CD4-positive, CD25-positive, alpha-beta regulatory T cell (primary cell): ENCODE results near the gene CCDC178. TPM values are rescaled to one million over a fixed set of nuclear protein-coding genes. Genes with fewer than 3 reads are reported as not detected.

Source experiments
- ATAC-seq, 2 donors: fragments of 150-1000 bp; cut with Tn5 transposase; one replicate each; pipeline ENCODE4 v1.10.0; 2021; ENCODE audit warnings: low read depth in 2 of 2, moderate number of reproducible peaks in 2 of 2, moderate library complexity in 1 of 2
- DNase-seq, 3 donors: peaks; one replicate each; pipeline versions ENCODE4 v3.0.0 to v3.0.0-alpha.2; 2012 to 2022; ENCODE audit warnings: mixed read lengths in 1 of 3
- H3K27ac ChIP-seq: one replicate; pipeline ENCODE4 v1.7.0; 2013; ENCODE audit warnings: mild to moderate bottlenecking, low read length; ENCODE audit not compliant: insufficient read depth, poor library complexity, severe bottlenecking
- H3K27me3 ChIP-seq: one replicate; pipeline ENCODE4 v1.7.0; 2013; ENCODE audit warnings: low read length; ENCODE audit not compliant: control insufficient read depth, insufficient read depth
- H3K36me3 ChIP-seq: one replicate; pipeline ENCODE4 v1.7.0; 2013; ENCODE audit warnings: mild to moderate bottlenecking, low read length, moderate library complexity; ENCODE audit not compliant: control insufficient read depth, insufficient read depth
- H3K4me1 ChIP-seq: 2 replicates; pipeline ENCODE4 v1.7.0; 2013; ENCODE audit warnings: mild to moderate bottlenecking, low read length; ENCODE audit not compliant: insufficient read depth, control insufficient read depth, poor library complexity, severe bottlenecking
- H3K4me3 ChIP-seq: one replicate; pipeline ENCODE4 v1.7.0; 2013; ENCODE audit warnings: low read depth, mild to moderate bottlenecking, low read length, moderate library complexity
- H3K9me3 ChIP-seq, 2 experiments: 1 replicate in 1 of 2; 2 replicates in 1 of 2; pipeline ENCODE4 v1.7.0; 2013; ENCODE audit warnings: low read length in 2 of 2, mild to moderate bottlenecking in 1 of 2, moderate library complexity in 1 of 2; ENCODE audit not compliant: control insufficient read depth in 2 of 2
- H3K27ac Mint-ChIP-seq, 3 donors: one replicate each; pipeline ENCODE4 v1.8.0; 2020 to 2022; ENCODE audit warnings: mild to moderate bottlenecking in 3 of 3, mixed read lengths in 3 of 3, moderate library complexity in 2 of 3
- H3K27me3 Mint-ChIP-seq: one replicate; pipeline ENCODE4 v1.8.0; 2022; ENCODE audit warnings: mild to moderate bottlenecking, mixed read lengths
- H3K36me3 Mint-ChIP-seq: one replicate; pipeline ENCODE4 v1.8.0; 2020; ENCODE audit warnings: mixed read lengths
- H3K4me1 Mint-ChIP-seq, 4 donors: one replicate each; pipeline ENCODE4 v1.8.0; 2020 to 2022; ENCODE audit warnings: mixed read lengths in 4 of 4, mild to moderate bottlenecking in 1 of 4
- H3K4me3 Mint-ChIP-seq, 4 donors: one replicate each; pipeline ENCODE4 v1.8.0; 2020 to 2022; ENCODE audit warnings: mild to moderate bottlenecking in 4 of 4, mixed read lengths in 4 of 4, moderate library complexity in 3 of 4
- H3K9me3 Mint-ChIP-seq, 7 donors: one replicate each; pipeline ENCODE4 v1.8.0; 2020 to 2022; ENCODE audit warnings: mixed read lengths in 7 of 7, mild to moderate bottlenecking in 3 of 7, moderate library complexity in 2 of 7
- polyA plus RNA-seq, 4 donors: library from polyadenylated mRNA; unstranded; fragments of 300-500 nt; fragmentation: Illumina TruSeq; gene quantifications; one replicate each; pipeline ENCODE4 v1.2.3, GENCODE V29; 2021
- total RNA-seq: library from RNA; stranded (reverse); gene quantifications from one replicate; pipeline ENCODE4 v1.2.3, GENCODE V29; 2022

The CCDC178 gene
- total and polyA plus RNA-seq, 5 donors from 2014 or later = not detected

- H3K36me3 ChIP-seq = no peaks in the 10 kb centered on the region
- no peak for DNase-seq
- no peaks in the 10 kb centered on the region for H3K36me3 Mint-ChIP-seq
- no peaks in the 10 kb centered on the region for H3K4me1 Mint-ChIP-seq
- H3K4me1 ChIP-seq = no peaks in the 10 kb centered on the region
- H3K9me3 Mint-ChIP-seq = peaks cover 0 to 23% (median 3%) of the 10 kb centered on the region in 7 donors
- no peaks in the 10 kb centered on the region for H3K27me3 ChIP-seq
- H3K4me3 Mint-ChIP-seq = no peak overlapping the region
- no peak for ATAC-seq
- H3K27ac ChIP-seq = no peak overlapping the region
- peaks cover 0 to 2% of the 10 kb centered on the region in 2 experiments for H3K9me3 ChIP-seq
- H3K4me3 ChIP-seq = no peak overlapping the region
- H3K27me3 Mint-ChIP-seq = no peaks in the 10 kb centered on the region
- H3K27ac Mint-ChIP-seq = no peak overlapping the region
Observed at GRCh38 chr18:33114749-33115148, 325.8 kb downstream of the CCDC178 start.

GRCh38 chr18:33113416-33113815 is 327.1 kb downstream of the CCDC178 start:
- no peak overlapping the region for H3K27ac Mint-ChIP-seq
- H3K4me1 Mint-ChIP-seq = no peaks in the 10 kb centered on the region

GRCh38 chr18:33107511-33107910 is 333.0 kb downstream of the CCDC178 start:
- ATAC-seq (no peak), DNase-seq (no peak)
- Histone ChIP-seq H3K4me1 (no peaks in the 10 kb centered on the region), H3K27ac (no peak overlapping the region), H3K27me3 (no peaks in the 10 kb centered on the region), H3K4me3 (no peak overlapping the region), H3K9me3 (no peaks in the 10 kb centered on the region), H3K36me3 (no peaks in the 10 kb centered on the region)
- no peaks in the 10 kb centered on the region for H3K36me3 Mint-ChIP-seq
- H3K4me1 Mint-ChIP-seq = no peaks in the 10 kb centered on the region
- peaks cover 0 to 4% (median 1%) of the 10 kb centered on the region in 7 donors for H3K9me3 Mint-ChIP-seq
- H3K27ac Mint-ChIP-seq = no peak overlapping the region
- no peak overlapping the region for H3K4me3 Mint-ChIP-seq
- no peaks in the 10 kb centered on the region for H3K27me3 Mint-ChIP-seq

More at GRCh38 chr18:33113416-33113815, 327.1 kb downstream of the CCDC178 start:
- Histone ChIP-seq H3K4me3 (no peak overlapping the region), H3K4me1 (no peaks in the 10 kb centered on the region), H3K27ac (no peak overlapping the region), H3K9me3 (peaks cover 0 to 2% of the 10 kb centered on the region in 2 experiments), H3K36me3 (no peaks in the 10 kb centered on the region), H3K27me3 (no peaks in the 10 kb centered on the region)
- Mint-ChIP-seq H3K36me3 (no peaks in the 10 kb centered on the region), H3K9me3 (peaks cover 0 to 22% (median 4%) of the 10 kb centered on the region in 7 donors), H3K27me3 (no peaks in the 10 kb centered on the region), H3K4me3 (no peak overlapping the region)
- no peak for DNase-seq
- ATAC-seq = no peak

GRCh38 chr18:33101316-33101715 is 339.2 kb downstream of the CCDC178 start:
- Histone ChIP-seq H3K36me3 (no peaks in the 10 kb centered on the region), H3K27ac (no peak overlapping the region), H3K9me3 (no peaks in the 10 kb centered on the region), H3K4me3 (no peak overlapping the region), H3K4me1 (no peaks in the 10 kb centered on the region), H3K27me3 (no peaks in the 10 kb centered on the region)
- Mint-ChIP-seq H3K27ac (no peak overlapping the region), H3K4me3 (no peak overlapping the region), H3K9me3 (peaks cover 0 to 9% (median 1%) of the 10 kb centered on the region in 7 donors), H3K27me3 (no peaks in the 10 kb centered on the region), H3K4me1 (no peaks in the 10 kb centered on the region), H3K36me3 (no peaks in the 10 kb centered on the region)
- DNase-seq (no peak), ATAC-seq (no peak)

- Mint-ChIP-seq H3K27me3 (no peaks in the 10 kb centered on the region), H3K4me1 (no peaks in the 10 kb centered on the region), H3K36me3 (no peaks in the 10 kb centered on the region), H3K4me3 (no peak overlapping the region), H3K27ac (no peak overlapping the region), H3K9me3 (peaks cover 0 to 9% (median 1%) of the 10 kb centered on the region in 7 donors)
- Histone ChIP-seq H3K27ac (no peak overlapping the region), H3K9me3 (no peaks in the 10 kb centered on the region), H3K36me3 (no peaks in the 10 kb centered on the region), H3K27me3 (no peaks in the 10 kb centered on the region), H3K4me1 (no peaks in the 10 kb centered on the region), H3K4me3 (no peak overlapping the region)
- DNase-seq (no peak), ATAC-seq (no peak)
Observed at GRCh38 chr18:33099626-33100025, 340.9 kb downstream of the CCDC178 start.

GRCh38 chr18:33097126-33097525 is 343.4 kb downstream of the CCDC178 start:
- no peak overlapping the region for H3K27ac ChIP-seq
- DNase-seq = no peak
- H3K36me3 Mint-ChIP-seq = no peaks in the 10 kb centered on the region
- H3K4me1 ChIP-seq = no peaks in the 10 kb centered on the region
- peaks cover 0 to 9% (median 1%) of the 10 kb centered on the region in 7 donors for H3K9me3 Mint-ChIP-seq
- H3K36me3 ChIP-seq = no peaks in the 10 kb centered on the region
- H3K9me3 ChIP-seq = no peaks in the 10 kb centered on the region
- no peak overlapping the region for H3K4me3 ChIP-seq
- ATAC-seq = no peak
- no peaks in the 10 kb centered on the region for H3K4me1 Mint-ChIP-seq
- H3K4me3 Mint-ChIP-seq = no peak overlapping the region
- H3K27me3 ChIP-seq = no peaks in the 10 kb centered on the region
- no peaks in the 10 kb centered on the region for H3K27me3 Mint-ChIP-seq
- H3K27ac Mint-ChIP-seq = no peak overlapping the region

- no peaks in the 10 kb centered on the region for H3K27me3 ChIP-seq
- no peaks in the 10 kb centered on the region for H3K4me1 Mint-ChIP-seq
- no peak overlapping the region for H3K27ac Mint-ChIP-seq
- no peak overlapping the region for H3K27ac ChIP-seq
- no peak for ATAC-seq
- no peaks in the 10 kb centered on the region for H3K36me3 Mint-ChIP-seq
- H3K36me3 ChIP-seq = no peaks in the 10 kb centered on the region
- no peak for DNase-seq
- no peaks in the 10 kb centered on the region for H3K9me3 ChIP-seq
- H3K27me3 Mint-ChIP-seq = no peaks in the 10 kb centered on the region
- no peak overlapping the region for H3K4me3 ChIP-seq
- H3K9me3 Mint-ChIP-seq = peaks cover 0 to 6% (median 2%) of the 10 kb centered on the region in 7 donors
- no peak overlapping the region for H3K4me3 Mint-ChIP-seq
- H3K4me1 ChIP-seq = no peaks in the 10 kb centered on the region
Observed at GRCh38 chr18:33090461-33090860, 350.1 kb downstream of the CCDC178 start.

- Histone ChIP-seq H3K9me3 (no peaks in the 10 kb centered on the region), H3K4me1 (no peaks in the 10 kb centered on the region), H3K27me3 (no peaks in the 10 kb centered on the region), H3K4me3 (no peak overlapping the region), H3K36me3 (no peaks in the 10 kb centered on the region), H3K27ac (no peak overlapping the region)
- DNase-seq = no peak
- Mint-ChIP-seq H3K9me3 (peaks cover 2 to 29% (median 6%) of the 10 kb centered on the region in 7 donors), H3K4me3 (no peak overlapping the region), H3K36me3 (no peaks in the 10 kb centered on the region), H3K27ac (no peak overlapping the region), H3K27me3 (no peaks in the 10 kb centered on the region), H3K4me1 (no peaks in the 10 kb centered on the region)
- no peak for ATAC-seq
Observed at GRCh38 chr18:33076601-33077000, 363.9 kb downstream of the CCDC178 start.
